KOPT-K1 (cell line): ENCODE data around the gene APOL3.
"Not testable (repeated sequence)": the region's sequence is repeated elsewhere in the genome, so short reads cannot be mapped to it uniquely, and the experiment has no call there.

Experiments
- H3K27ac ChIP-seq: fragments of 200-600 bp; sonication (generic); 2 replicates; pipeline ENCODE4 v1.5.1; 2016; ENCODE audit warnings: antibody characterized with exemption, mild to moderate bottlenecking, low read depth, low read length; ENCODE audit not compliant: poor library complexity, severe bottlenecking
- H3K36me3 ChIP-seq: fragments of 200-600 bp; sonication (generic); 2 replicates; pipeline ENCODE4 v1.5.1; 2017; ENCODE audit warnings: antibody characterized with exemption, mild to moderate bottlenecking, low read length, moderate library complexity; ENCODE audit not compliant: insufficient read depth
- H3K9me3 ChIP-seq: fragments of 200-600 bp; sonication (generic); 2 replicates; pipeline ENCODE4 v1.5.1; 2017; ENCODE audit warnings: antibody characterized with exemption, low read length, mild to moderate bottlenecking; ENCODE audit not compliant: insufficient read depth, poor library complexity, severe bottlenecking

Gene APOL3

DNA sequence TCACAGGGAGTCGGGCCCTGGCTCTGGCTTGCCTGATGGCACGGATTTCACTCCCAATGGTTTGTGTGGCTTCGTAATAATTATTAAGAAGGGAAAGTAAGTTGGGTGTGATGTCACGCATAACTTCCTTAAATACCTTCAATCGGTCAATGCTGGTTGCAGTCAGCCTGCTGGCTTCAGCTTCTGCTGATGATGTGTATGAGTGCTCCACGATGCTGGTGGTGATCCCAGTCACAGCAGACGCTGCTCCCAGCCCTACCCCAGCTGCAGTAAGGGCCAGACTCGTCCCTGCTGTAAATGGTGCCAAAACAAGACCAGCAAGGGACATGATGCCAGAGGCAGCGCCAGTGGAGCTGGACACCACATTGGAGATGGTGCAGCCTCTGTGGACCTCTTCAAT lies 19.1 kb downstream of the APOL3 start:
- no peak overlapping the region for H3K27ac ChIP-seq
- peaks cover 54% of the 10 kb centered on the region for H3K36me3 ChIP-seq
- no peaks in the 10 kb centered on the region for H3K9me3 ChIP-seq

DNA sequence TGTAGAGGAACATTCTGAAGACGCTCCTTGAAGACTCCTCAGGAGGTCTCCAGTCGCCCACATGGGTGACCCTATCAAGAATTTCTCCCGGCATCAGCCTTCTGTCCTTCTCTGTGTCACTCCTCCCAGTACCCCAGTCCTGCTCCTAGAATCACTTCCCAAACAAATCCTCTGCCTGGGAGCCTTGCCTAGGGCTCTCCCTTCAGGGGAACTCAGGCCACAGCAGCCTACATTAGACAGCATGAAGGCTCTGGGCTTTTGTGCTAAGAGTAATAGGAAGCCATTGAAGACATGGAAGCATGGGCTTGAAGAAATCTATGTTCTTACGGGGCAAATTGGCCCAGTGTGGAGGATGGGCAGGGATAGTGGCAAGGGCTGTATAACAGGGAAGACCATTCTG lies 21.8 kb downstream of the APOL3 start:
- H3K27ac ChIP-seq, H3K9me3 ChIP-seq: not testable (repeated sequence)
- peaks cover 46% of the 10 kb centered on the region for H3K36me3 ChIP-seq

GRCh38 chr22:36136988-36137387 lies 23.6 kb downstream of the APOL3 start:
- no peak overlapping the region for H3K27ac ChIP-seq
- peaks cover 29% of the 10 kb centered on the region for H3K36me3 ChIP-seq
- no peaks in the 10 kb centered on the region for H3K9me3 ChIP-seq

GRCh38 chr22:36136475-36136874 lies 24.1 kb downstream of the APOL3 start:
- Histone ChIP-seq H3K36me3 (peaks cover 24% of the 10 kb centered on the region), H3K27ac (no peak overlapping the region), H3K9me3 (no peaks in the 10 kb centered on the region)

DNA sequence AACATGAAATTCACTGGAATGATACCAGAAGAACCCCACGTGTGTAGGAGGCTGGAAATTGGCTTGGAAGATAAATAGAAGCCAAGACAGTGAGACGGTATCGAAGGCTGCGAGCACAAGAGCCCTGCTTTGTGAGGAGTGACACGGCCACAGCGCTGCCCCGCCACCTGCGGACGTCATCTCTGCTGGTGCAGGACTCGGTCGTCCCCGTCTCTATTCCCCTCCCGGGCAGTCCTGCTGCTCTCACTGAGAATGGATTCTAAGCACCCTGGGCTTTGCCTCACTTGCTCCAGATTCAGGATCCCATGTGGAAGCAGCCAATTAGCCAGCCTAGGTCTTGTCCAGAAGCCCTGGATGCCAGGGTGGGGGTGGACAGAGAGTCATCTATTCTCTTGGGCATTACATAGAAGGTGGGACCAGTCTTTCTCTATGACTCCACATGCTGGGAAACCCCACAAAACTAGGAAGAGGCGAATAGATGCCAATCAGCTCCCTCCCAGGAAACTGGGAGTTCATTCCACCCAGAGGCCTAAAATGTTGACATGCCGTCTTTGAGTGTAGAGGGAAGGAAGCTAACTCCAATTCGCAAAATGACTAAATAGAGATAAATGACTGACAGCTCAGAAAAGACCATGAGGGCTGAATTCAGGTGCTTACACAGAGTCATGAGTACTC lies 25.1 kb downstream of the APOL3 start:
- Histone ChIP-seq H3K36me3 (peaks cover 13% of the 10 kb centered on the region; the same call in 1 of the 2 replicates), H3K9me3 (no peaks in the 10 kb centered on the region), H3K27ac (no peak overlapping the region)

DNA sequence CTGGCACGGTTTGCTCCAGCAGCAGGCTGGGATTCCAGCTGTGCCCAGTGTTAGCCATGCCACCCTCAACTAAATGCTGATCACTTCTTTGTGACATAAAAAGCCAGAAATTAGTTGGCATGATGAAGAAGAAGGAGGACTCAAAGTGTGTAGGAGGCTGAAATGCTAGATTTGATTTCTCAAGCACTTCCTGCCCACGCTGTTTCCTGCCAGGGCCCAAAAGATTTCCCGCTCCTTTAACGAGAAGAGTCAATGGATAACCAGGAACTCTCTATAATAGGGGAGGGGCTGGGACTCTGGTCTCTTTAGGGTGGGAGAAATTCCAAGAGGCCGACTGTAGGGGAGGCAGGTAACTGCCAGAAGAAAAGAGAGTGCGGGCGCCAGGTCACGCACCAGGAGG lies 26.4 kb downstream of the APOL3 start:
- H3K27ac ChIP-seq, result no peak overlapping the region
- H3K9me3 ChIP-seq, result no peaks in the 10 kb centered on the region
- H3K36me3 ChIP-seq, result 0 out of 2 replicates have a peak, but pooled peaks cover under 1% of the 10 kb centered on the region

- Histone ChIP-seq H3K36me3 (no peaks in the 10 kb centered on the region), H3K9me3 (no peaks in the 10 kb centered on the region), H3K27ac (no peak overlapping the region)
These were observed 28.6 kb downstream of the APOL3 start for GRCh38 chr22:36131907-36132306.

DNA sequence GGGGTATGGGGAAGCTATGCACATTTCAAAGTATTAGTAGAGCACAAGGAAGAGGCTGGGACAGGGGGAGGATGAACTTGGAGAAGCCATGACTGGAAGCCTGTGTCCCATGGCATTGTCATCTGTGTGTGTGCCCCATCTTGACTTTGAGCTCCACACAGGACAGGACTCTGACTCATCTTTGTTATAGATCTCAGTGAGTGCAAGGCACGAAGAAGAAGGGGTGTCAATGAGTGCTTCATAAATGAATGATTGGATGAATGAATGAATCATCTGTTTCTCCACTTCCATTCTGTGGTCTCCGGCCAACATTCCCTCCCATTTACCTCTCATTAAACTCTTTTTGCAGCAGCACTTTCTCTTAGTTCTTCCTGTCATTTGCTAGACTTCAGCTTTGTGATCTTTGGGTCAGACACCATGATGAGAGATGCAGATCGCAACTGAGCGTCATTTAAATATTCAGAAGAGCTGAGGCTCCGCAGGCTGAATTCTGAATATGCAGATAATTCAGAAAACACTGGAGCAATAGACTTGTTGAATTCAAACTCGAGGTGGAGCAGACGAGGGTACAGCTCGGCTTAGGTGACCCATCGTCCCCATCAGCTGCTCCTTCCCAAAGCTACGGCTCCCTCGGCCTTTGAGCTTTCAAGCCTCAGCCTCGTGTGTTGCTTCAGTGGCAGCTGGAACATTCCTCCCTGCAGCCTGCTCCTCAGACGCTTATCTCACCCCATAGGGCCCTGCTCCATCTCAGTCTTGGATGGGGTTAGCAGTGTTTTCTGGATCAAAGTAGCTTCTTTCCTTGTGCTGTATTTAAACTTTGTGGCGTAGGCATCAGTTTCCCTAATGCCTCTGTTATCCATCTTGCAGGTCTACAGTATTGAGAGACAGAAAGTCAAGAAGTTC lies 30.8 kb downstream of the APOL3 start:
- H3K27ac ChIP-seq, result no peak overlapping the region
- H3K36me3 ChIP-seq, result no peaks in the 10 kb centered on the region
- no peaks in the 10 kb centered on the region for H3K9me3 ChIP-seq

GRCh38 chr22:36129071-36129470 lies 31.5 kb downstream of the APOL3 start:
- no peaks in the 10 kb centered on the region for H3K36me3 ChIP-seq
- H3K27ac ChIP-seq, result no peak overlapping the region
- no peaks in the 10 kb centered on the region for H3K9me3 ChIP-seq

GRCh38 chr22:36125994-36126531 lies 34.5 kb downstream of the APOL3 start:
- Histone ChIP-seq H3K36me3 (no peaks in the 10 kb centered on the region), H3K27ac (no peak overlapping the region), H3K9me3 (no peaks in the 10 kb centered on the region)

DNA sequence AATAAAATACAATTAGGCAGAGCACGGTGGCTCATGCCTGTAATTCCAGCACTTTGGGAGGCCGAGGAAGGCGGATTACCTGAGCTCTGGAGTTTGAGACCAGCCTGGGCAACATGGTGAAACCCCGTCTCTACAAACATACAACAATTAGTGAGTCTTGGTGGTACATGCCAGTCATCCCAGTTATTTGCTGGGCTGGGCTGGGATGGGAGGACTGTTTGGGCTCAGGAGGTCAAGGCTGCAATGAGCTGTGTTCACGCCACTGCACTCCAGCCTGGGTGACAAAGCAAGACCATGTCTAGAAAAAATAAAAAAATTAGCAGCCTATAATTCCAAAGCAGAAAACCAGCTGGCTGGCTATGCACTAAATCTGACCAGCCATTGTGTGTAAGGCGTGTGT lies 35.1 kb downstream of the APOL3 start:
- H3K9me3 ChIP-seq, result no peaks in the 10 kb centered on the region
- H3K27ac ChIP-seq, result no peak overlapping the region
- no peaks in the 10 kb centered on the region for H3K36me3 ChIP-seq

DNA sequence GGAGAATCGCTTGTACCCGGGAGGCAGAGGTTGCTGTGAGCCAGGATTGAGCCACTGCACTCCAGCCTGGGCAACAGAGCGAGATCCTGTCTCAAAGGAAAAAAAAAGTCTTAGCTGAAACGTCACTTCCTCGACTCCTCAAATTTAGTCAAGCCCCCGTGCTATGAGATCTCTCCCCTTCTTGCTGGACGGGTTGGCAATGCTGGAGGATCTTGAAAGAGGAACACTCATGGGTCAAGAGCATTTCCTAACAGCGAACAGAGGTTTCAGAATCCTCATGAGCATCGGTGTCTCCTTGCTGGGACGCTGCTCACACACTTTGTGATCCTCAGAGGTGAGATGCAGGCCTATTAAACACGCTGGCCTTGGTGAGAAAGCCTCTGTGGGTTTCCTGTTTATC lies 35.9 kb downstream of the APOL3 start:
- H3K36me3 ChIP-seq, result no peaks in the 10 kb centered on the region
- H3K27ac ChIP-seq, result no peak overlapping the region
- no peaks in the 10 kb centered on the region for H3K9me3 ChIP-seq

GRCh38 chr22:36123673-36124630 lies 36.6 kb downstream of the APOL3 start:
- H3K36me3 ChIP-seq, result no peaks in the 10 kb centered on the region
- no peaks in the 10 kb centered on the region for H3K9me3 ChIP-seq
- peak overlapping the region; percentile 3 for H3K27ac ChIP-seq

GRCh38 chr22:36120621-36121351 lies 39.8 kb downstream of the APOL3 start:
- not testable (repeated sequence) for H3K9me3 ChIP-seq, H3K36me3 ChIP-seq, H3K27ac ChIP-seq
